Neutrophil (primary cell): Measurements from ENCODE around the gene PAFAH1B2.

Experiments
- H3K27ac ChIP-seq: fragments of 200-600 bp; sonication (generic); 2 replicates; pipeline ENCODE4 v1.5.1; 2016; ENCODE audit warnings: mild to moderate bottlenecking, moderate library complexity
- H3K27me3 ChIP-seq: fragments of 200-600 bp; sonication (generic); 2 replicates; pipeline ENCODE4 v1.6.0; 2016; ENCODE audit warnings: mild to moderate bottlenecking
- H3K36me3 ChIP-seq: fragments of 200-600 bp; sonication (generic); 2 replicates; pipeline ENCODE4 v1.5.1; 2017
- H3K4me1 ChIP-seq, 2 experiments: fragments of 200-600 bp in 1 of 2; sonication (generic) in 1 of 2; 1 replicate in 1 of 2; 2 replicates in 1 of 2; pipeline versions ENCODE4 v1.5.1 to v1.6.1; 2013 to 2016; ENCODE audit warnings: low read depth in 1 of 2, low read length in 1 of 2, mild to moderate bottlenecking in 1 of 2, moderate library complexity in 1 of 2; ENCODE audit not compliant: control insufficient read depth in 1 of 2, insufficient read depth in 1 of 2
- H3K4me3 ChIP-seq, 2 experiments: fragments of 200-600 bp in 1 of 2; sonication (generic) in 1 of 2; 1 replicate in 1 of 2; 2 replicates in 1 of 2; pipeline ENCODE4 v1.5.1; 2013 to 2016; ENCODE audit warnings: low read depth in 1 of 2, low read length in 1 of 2, mild to moderate bottlenecking in 1 of 2, moderate library complexity in 1 of 2
- H3K9me3 ChIP-seq: fragments of 200-600 bp; sonication (generic); 2 replicates; pipeline ENCODE4 v1.5.1; 2016
- CTCF ChIP-seq: fragments of 200-600 bp; sonication (generic); IDR thresholded peaks from 2 replicates; pipeline ENCODE4 v1.5.1; 2016; ENCODE audit warnings: antibody characterized with exemption

The PAFAH1B2 gene

GRCh38 chr11:117097389-117098268 is 46.5 kb upstream of the PAFAH1B2 start:
- H3K4me1 ChIP-seq, result peaks cover 39 to 42% of the 10 kb centered on the region in 2 experiments
- no peaks in the 10 kb centered on the region for H3K27me3 ChIP-seq
- H3K36me3 ChIP-seq, result no peaks in the 10 kb centered on the region
- H3K4me3 ChIP-seq, result peak overlapping the region; percentile 63 to 80
- H3K27ac ChIP-seq, result peak overlapping the region; percentile 95
- no peaks in the 10 kb centered on the region for H3K9me3 ChIP-seq
- no peak for TF ChIP-seq CTCF

- peaks cover 39 to 42% of the 10 kb centered on the region in 2 experiments for H3K4me1 ChIP-seq
- H3K27me3 ChIP-seq, result no peaks in the 10 kb centered on the region
- no peaks in the 10 kb centered on the region for H3K9me3 ChIP-seq
- H3K36me3 ChIP-seq, result no peaks in the 10 kb centered on the region
- H3K4me3 ChIP-seq, result peak within 1 kb of the TSS; percentile 63 to 83
- TF ChIP-seq CTCF, result peak; percentile 18
- peak within 1 kb of the TSS; percentile 95 for H3K27ac ChIP-seq
These were observed 45.5 kb upstream of the PAFAH1B2 start, which contains the start of gene SIK3 for GRCh38 chr11:117098269-117099232. Gene SIK3 (minus strand): TSS chr11:117098428. CDS start chr11:117098415, 13 bp downstream.

GRCh38 chr11:117099696-117100095 is 44.4 kb upstream of the PAFAH1B2 start:
- no peak for TF ChIP-seq CTCF
- peak overlapping the region; percentile 95 for H3K27ac ChIP-seq
- H3K36me3 ChIP-seq, result no peaks in the 10 kb centered on the region
- no peak overlapping the region for H3K4me3 ChIP-seq
- no peaks in the 10 kb centered on the region for H3K27me3 ChIP-seq
- no peaks in the 10 kb centered on the region for H3K9me3 ChIP-seq
- H3K4me1 ChIP-seq, result peaks cover 34 to 37% of the 10 kb centered on the region in 2 experiments

GRCh38 chr11:117100556-117100955 is 43.5 kb upstream of the PAFAH1B2 start:
- no peak for TF ChIP-seq CTCF
- Histone ChIP-seq H3K9me3 (no peaks in the 10 kb centered on the region), H3K27ac (no peak overlapping the region), H3K4me1 (peaks cover 25 to 29% of the 10 kb centered on the region in 2 experiments), H3K4me3 (no peak overlapping the region), H3K27me3 (no peaks in the 10 kb centered on the region), H3K36me3 (no peaks in the 10 kb centered on the region)
